Measurements from ENCODE around the gene MAP2. TPM values are rescaled to one million over a fixed set of nuclear protein-coding genes. Genes with fewer than 3 reads are reported as not detected.

The MAP2 gene
- total RNA-seq, 1 experiment from 2014 or later = 7.6 TPM

DNA sequence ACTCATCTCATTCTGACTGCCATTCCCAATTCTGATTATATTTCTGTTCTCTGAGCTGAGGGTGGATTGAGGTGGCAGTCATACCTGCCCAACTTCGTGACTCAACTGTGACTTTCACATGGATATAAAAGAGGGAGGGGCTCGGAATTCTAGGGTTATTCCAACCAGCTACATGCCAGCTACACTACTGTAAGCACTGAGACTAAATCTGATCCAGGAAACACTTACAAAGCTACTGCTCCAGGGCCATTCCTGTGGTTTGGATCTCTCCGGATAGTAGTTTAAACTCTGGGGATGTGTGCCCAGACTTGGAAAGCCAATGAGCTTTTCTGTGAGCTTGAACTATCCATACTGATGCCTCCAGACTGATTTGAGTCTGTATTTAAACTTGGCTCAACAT is 7.9 kb downstream of the MAP2 start:
- ATAC-seq = peak; percentile 47
- Mint-ChIP-seq H3K36me3 (no peaks in the 10 kb centered on the region), H3K27me3 (ENCODE audit: low read depth) (no peaks in the 10 kb centered on the region), H3K4me3 (no peak overlapping the region), H3K27ac (no peak overlapping the region), H3K4me1 (peaks cover 29% of the 10 kb centered on the region), H3K9me3 (no peaks in the 10 kb centered on the region)
- TF ChIP-seq, protein P1, sequence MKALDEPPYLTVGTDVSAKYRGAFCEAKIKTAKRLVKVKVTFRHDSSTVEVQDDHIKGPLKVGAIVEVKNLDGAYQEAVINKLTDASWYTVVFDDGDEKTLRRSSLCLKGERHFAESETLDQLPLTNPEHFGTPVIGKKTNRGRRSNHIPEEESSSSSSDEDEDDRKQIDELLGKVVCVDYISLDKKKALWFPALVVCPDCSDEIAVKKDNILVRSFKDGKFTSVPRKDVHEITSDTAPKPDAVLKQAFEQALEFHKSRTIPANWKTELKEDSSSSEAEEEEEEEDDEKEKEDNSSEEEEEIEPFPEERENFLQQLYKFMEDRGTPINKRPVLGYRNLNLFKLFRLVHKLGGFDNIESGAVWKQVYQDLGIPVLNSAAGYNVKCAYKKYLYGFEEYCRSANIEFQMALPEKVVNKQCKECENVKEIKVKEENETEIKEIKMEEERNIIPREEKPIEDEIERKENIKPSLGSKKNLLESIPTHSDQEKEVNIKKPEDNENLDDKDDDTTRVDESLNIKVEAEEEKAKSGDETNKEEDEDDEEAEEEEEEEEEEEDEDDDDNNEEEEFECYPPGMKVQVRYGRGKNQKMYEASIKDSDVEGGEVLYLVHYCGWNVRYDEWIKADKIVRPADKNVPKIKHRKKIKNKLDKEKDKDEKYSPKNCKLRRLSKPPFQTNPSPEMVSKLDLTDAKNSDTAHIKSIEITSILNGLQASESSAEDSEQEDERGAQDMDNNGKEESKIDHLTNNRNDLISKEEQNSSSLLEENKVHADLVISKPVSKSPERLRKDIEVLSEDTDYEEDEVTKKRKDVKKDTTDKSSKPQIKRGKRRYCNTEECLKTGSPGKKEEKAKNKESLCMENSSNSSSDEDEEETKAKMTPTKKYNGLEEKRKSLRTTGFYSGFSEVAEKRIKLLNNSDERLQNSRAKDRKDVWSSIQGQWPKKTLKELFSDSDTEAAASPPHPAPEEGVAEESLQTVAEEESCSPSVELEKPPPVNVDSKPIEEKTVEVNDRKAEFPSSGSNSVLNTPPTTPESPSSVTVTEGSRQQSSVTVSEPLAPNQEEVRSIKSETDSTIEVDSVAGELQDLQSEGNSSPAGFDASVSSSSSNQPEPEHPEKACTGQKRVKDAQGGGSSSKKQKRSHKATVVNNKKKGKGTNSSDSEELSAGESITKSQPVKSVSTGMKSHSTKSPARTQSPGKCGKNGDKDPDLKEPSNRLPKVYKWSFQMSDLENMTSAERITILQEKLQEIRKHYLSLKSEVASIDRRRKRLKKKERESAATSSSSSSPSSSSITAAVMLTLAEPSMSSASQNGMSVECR (CRISPR knock-in tag; IDR thresholded peaks at IDR 0.05; ENCODE audit: borderline replicate concordance) = no peak
- TF ChIP-seq NR3C1 (CRISPR knock-in tag; conservative IDR thresholded peaks at IDR 0.05; ENCODE audit: low read depth) (no peak), ZNF671 (CRISPR knock-in tag; IDR thresholded peaks at IDR 0.05) (no peak), FOXK1 (CRISPR knock-in tag; IDR thresholded peaks at IDR 0.05) (no peak), NFE2L1 (CRISPR knock-in tag; IDR thresholded peaks at IDR 0.05) (no peak), ZNF423 (CRISPR knock-in tag; IDR thresholded peaks at IDR 0.05) (no peak), NFYB (CRISPR knock-in tag; conservative IDR thresholded peaks at IDR 0.05; ENCODE audit: low read depth) (no peak), FOXP1 (CRISPR knock-in tag; IDR thresholded peaks at IDR 0.05; ENCODE audit: borderline replicate concordance) (no peak), FOXJ3 (CRISPR knock-in tag; IDR thresholded peaks at IDR 0.05; ENCODE audit: borderline replicate concordance) (no peak), NFATC4 (CRISPR knock-in tag; IDR thresholded peaks at IDR 0.05) (no peak), ATF1 (CRISPR knock-in tag; IDR thresholded peaks at IDR 0.05) (no peak), CREB1 (CRISPR knock-in tag; IDR thresholded peaks at IDR 0.05) (no peak), GABPB1 (CRISPR knock-in tag; IDR thresholded peaks at IDR 0.05) (no peak)
- TF ChIP-seq, protein P2, sequence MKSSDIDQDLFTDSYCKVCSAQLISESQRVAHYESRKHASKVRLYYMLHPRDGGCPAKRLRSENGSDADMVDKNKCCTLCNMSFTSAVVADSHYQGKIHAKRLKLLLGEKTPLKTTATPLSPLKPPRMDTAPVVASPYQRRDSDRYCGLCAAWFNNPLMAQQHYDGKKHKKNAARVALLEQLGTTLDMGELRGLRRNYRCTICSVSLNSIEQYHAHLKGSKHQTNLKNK (CRISPR knock-in tag; IDR thresholded peaks at IDR 0.05) = no peak
- TF ChIP-seq, protein P3, sequence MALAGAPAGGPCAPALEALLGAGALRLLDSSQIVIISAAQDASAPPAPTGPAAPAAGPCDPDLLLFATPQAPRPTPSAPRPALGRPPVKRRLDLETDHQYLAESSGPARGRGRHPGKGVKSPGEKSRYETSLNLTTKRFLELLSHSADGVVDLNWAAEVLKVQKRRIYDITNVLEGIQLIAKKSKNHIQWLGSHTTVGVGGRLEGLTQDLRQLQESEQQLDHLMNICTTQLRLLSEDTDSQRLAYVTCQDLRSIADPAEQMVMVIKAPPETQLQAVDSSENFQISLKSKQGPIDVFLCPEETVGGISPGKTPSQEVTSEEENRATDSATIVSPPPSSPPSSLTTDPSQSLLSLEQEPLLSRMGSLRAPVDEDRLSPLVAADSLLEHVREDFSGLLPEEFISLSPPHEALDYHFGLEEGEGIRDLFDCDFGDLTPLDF (CRISPR knock-in tag; IDR thresholded peaks at IDR 0.05) = no peak
- TF ChIP-seq, protein P4, sequence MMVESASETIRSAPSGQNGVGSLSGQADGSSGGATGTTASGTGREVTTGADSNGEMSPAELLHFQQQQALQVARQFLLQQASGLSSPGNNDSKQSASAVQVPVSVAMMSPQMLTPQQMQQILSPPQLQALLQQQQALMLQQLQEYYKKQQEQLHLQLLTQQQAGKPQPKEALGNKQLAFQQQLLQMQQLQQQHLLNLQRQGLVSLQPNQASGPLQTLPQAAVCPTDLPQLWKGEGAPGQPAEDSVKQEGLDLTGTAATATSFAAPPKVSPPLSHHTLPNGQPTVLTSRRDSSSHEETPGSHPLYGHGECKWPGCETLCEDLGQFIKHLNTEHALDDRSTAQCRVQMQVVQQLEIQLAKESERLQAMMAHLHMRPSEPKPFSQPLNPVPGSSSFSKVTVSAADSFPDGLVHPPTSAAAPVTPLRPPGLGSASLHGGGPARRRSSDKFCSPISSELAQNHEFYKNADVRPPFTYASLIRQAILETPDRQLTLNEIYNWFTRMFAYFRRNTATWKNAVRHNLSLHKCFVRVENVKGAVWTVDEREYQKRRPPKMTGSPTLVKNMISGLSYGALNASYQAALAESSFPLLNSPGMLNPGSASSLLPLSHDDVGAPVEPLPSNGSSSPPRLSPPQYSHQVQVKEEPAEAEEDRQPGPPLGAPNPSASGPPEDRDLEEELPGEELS (CRISPR knock-in tag; IDR thresholded peaks at IDR 0.05) = no peak
- TF ChIP-seq, protein P5, sequence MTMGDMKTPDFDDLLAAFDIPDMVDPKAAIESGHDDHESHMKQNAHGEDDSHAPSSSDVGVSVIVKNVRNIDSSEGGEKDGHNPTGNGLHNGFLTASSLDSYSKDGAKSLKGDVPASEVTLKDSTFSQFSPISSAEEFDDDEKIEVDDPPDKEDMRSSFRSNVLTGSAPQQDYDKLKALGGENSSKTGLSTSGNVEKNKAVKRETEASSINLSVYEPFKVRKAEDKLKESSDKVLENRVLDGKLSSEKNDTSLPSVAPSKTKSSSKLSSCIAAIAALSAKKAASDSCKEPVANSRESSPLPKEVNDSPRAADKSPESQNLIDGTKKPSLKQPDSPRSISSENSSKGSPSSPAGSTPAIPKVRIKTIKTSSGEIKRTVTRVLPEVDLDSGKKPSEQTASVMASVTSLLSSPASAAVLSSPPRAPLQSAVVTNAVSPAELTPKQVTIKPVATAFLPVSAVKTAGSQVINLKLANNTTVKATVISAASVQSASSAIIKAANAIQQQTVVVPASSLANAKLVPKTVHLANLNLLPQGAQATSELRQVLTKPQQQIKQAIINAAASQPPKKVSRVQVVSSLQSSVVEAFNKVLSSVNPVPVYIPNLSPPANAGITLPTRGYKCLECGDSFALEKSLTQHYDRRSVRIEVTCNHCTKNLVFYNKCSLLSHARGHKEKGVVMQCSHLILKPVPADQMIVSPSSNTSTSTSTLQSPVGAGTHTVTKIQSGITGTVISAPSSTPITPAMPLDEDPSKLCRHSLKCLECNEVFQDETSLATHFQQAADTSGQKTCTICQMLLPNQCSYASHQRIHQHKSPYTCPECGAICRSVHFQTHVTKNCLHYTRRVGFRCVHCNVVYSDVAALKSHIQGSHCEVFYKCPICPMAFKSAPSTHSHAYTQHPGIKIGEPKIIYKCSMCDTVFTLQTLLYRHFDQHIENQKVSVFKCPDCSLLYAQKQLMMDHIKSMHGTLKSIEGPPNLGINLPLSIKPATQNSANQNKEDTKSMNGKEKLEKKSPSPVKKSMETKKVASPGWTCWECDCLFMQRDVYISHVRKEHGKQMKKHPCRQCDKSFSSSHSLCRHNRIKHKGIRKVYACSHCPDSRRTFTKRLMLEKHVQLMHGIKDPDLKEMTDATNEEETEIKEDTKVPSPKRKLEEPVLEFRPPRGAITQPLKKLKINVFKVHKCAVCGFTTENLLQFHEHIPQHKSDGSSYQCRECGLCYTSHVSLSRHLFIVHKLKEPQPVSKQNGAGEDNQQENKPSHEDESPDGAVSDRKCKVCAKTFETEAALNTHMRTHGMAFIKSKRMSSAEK (CRISPR knock-in tag; IDR thresholded peaks at IDR 0.05; ENCODE audit: borderline replicate concordance) = no peak
- TF ChIP-seq, protein P6, sequence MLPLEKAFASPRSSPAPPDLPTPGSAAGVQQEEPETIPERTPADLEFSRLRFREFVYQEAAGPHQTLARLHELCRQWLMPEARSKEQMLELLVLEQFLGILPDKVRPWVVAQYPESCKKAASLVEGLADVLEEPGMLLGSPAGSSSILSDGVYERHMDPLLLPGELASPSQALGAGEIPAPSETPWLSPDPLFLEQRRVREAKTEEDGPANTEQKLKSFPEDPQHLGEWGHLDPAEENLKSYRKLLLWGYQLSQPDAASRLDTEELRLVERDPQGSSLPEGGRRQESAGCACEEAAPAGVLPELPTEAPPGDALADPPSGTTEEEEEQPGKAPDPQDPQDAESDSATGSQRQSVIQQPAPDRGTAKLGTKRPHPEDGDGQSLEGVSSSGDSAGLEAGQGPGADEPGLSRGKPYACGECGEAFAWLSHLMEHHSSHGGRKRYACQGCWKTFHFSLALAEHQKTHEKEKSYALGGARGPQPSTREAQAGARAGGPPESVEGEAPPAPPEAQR (CRISPR knock-in tag; IDR thresholded peaks at IDR 0.05) = no peak
- TF ChIP-seq, protein P7, sequence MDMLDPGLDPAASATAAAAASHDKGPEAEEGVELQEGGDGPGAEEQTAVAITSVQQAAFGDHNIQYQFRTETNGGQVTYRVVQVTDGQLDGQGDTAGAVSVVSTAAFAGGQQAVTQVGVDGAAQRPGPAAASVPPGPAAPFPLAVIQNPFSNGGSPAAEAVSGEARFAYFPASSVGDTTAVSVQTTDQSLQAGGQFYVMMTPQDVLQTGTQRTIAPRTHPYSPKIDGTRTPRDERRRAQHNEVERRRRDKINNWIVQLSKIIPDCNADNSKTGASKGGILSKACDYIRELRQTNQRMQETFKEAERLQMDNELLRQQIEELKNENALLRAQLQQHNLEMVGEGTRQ (CRISPR knock-in tag; IDR thresholded peaks at IDR 0.05) = no peak
- CTCF ChIA-PET = interaction anchor here (0.7 to 2.0 kb wide), 5 partner anchors 8 to 529 kb away, joined by 3 to 5 read pairs (median 3); no protein-coding TSS in a partner anchor
- POLR2A ChIA-PET = interaction anchor here (0.6 kb wide), 1 partner anchor 22 kb away, joined by 4 read pairs; no protein-coding TSS in a partner anchor
- DNase-seq (ENCODE audit: low spot score) = no peak
